Left kidney (tissue), 2 donors: Measurements from ENCODE around the gene IFI35. TPM values are rescaled to one million over a fixed set of nuclear protein-coding genes. Genes with fewer than 3 reads are reported as not detected.
"Not testable (repeated sequence)": the region's sequence is repeated elsewhere in the genome, so short reads cannot be mapped to it uniquely, and the experiment has no call there.

Source experiments
- DNase-seq: peaks from one replicate; pipeline ENCODE4 v3.0.0-alpha.2; 2013
- polyA plus RNA-seq: library from polyadenylated mRNA; unstranded; fragments of 120-200 nt; gene quantifications from one replicate; pipeline ENCODE4 v1.2.1, GENCODE V29; 2013; ENCODE audit not compliant: insufficient read length

IFI35 gene
- polyA plus RNA-seq, 1 donor, result 8.8 TPM

GRCh38 chr17:42997390-42997983 is 9.1 kb upstream of the IFI35 start:
- no peak for DNase-seq

- peak; percentile 100 for DNase-seq
Measured at GRCh38 chr17:42997984-42998938, 8.3 kb upstream of the IFI35 start, which contains the start of gene RPL27. RPL27 (plus strand) TSS chr17:42998419; CDS start chr17:42998751, 332 bp downstream.

GRCh38 chr17:42999003-42999525 is 7.5 kb upstream of the IFI35 start:
- DNase-seq, result no peak

- DNase-seq, result not testable (repeated sequence)
Measured at GRCh38 chr17:43000894-43001293, 5.7 kb upstream of the IFI35 start.

GRCh38 chr17:43003542-43004172 is 2.9 kb upstream of the IFI35 start:
- DNase-seq, result no peak

GRCh38 chr17:43010667-43011308 is 4.2 kb downstream of the IFI35 start:
- no peak for DNase-seq

GRCh38 chr17:43011728-43012472 is 5.3 kb downstream of the IFI35 start:
- no peak for DNase-seq

- no peak for DNase-seq
Measured at GRCh38 chr17:43013296-43013695, 6.7 kb downstream of the IFI35 start.

- no peak for DNase-seq
Measured at GRCh38 chr17:43014020-43014648, 7.5 kb downstream of the IFI35 start.

- DNase-seq, result peak; percentile 30
Measured at GRCh38 chr17:43014649-43015542, 8.3 kb downstream of the IFI35 start.

- no peak for DNase-seq
Measured at GRCh38 chr17:43015579-43015978, 9.0 kb downstream of the IFI35 start.

- DNase-seq, result no peak
Measured at GRCh38 chr17:43016216-43016615, 9.6 kb downstream of the IFI35 start.

- peak; percentile 37 for DNase-seq
Measured at GRCh38 chr17:43018008-43018853, 11.6 kb downstream of the IFI35 start.

- DNase-seq, result no peak
Measured at GRCh38 chr17:43018932-43019331, 12.3 kb downstream of the IFI35 start.

GRCh38 chr17:43019418-43019817 is 12.8 kb downstream of the IFI35 start:
- DNase-seq, result no peak

GRCh38 chr17:43020030-43020621 is 13.5 kb downstream of the IFI35 start:
- no peak for DNase-seq

GRCh38 chr17:43020789-43021740 is 14.5 kb downstream of the IFI35 start:
- peak; percentile 40 for DNase-seq
